B cell (primary cell): Measurements from ENCODE around the gene OR13C2. TPM values are rescaled to one million over a fixed set of nuclear protein-coding genes. Genes with fewer than 3 reads are reported as not detected.

Experiments
- ATAC-seq: fragments of 200-7000 bp; cut with Tn5 transposase; one replicate; pipeline ENCODE4 v1.10.0; 2021; ENCODE audit warnings: low read depth, mild to moderate bottlenecking, moderate number of reproducible peaks, moderate library complexity
- CTCF ChIA-PET: fragments of 350-600 bp; sonication (Branson Sonifier 250); formaldehyde crosslinking; loops from one replicate; lab custom pipeline; 2021; ENCODE audit warnings: antibody characterized with exemption, inconsistent platforms; lab: Charles Lee
- POLR2A ChIA-PET: fragments of 350-600 bp; sonication (Branson Sonifier 250); formaldehyde crosslinking; loops from one replicate; lab custom pipeline; 2021; ENCODE audit warnings: antibody characterized with exemption; lab: Charles Lee
- DNase-seq: peaks from one replicate; pipeline ENCODE4 v3.0.0; 2013
- H2AFZ ChIP-seq: 2 replicates; pipeline ENCODE4 v1.6.1; 2012; ENCODE audit warnings: mild to moderate bottlenecking, low read depth, low read length; ENCODE audit not compliant: insufficient read depth, poor library complexity, severe bottlenecking
- H3K27ac ChIP-seq, 2 donors: 1 replicate in 1 of 2; 2 replicates in 1 of 2; pipeline ENCODE4 v1.5.1; 2012 to 2013; ENCODE audit warnings: low read length in 2 of 2, mild to moderate bottlenecking in 2 of 2, moderate library complexity in 1 of 2
- H3K27me3 ChIP-seq, 4 experiments: fragments of 200-600 bp in 1 of 4; sonication (generic) in 1 of 4; replicated peaks in 1 of 4; 1 replicate in 2 of 4; 2 replicates in 2 of 4; pipeline versions ENCODE4 v1.6.1 to v1.7.0; 2013 to 2016; ENCODE audit warnings: low read length in 3 of 4, mild to moderate bottlenecking in 2 of 4, mixed read lengths in 1 of 4, moderate library complexity in 1 of 4; ENCODE audit not compliant: insufficient read depth in 4 of 4, control insufficient read depth in 3 of 4; ENCODE audit errors: control extremely low read depth in 1 of 4
- H3K36me3 ChIP-seq, 2 experiments: replicated peaks in 1 of 2; 1 replicate in 1 of 2; 2 replicates in 1 of 2; pipeline versions ENCODE4 v1.6.1 to v1.7.1; 2013; ENCODE audit warnings: low read length in 1 of 2; ENCODE audit not compliant: insufficient read depth in 2 of 2, control insufficient read depth in 1 of 2; ENCODE audit errors: control extremely low read depth in 1 of 2, extremely low read depth in 1 of 2
- H3K4me1 ChIP-seq, 2 donors: fragments of 200-600 bp in 1 of 2; sonication (generic) in 1 of 2; 1 replicate in 1 of 2; 2 replicates in 1 of 2; pipeline versions ENCODE4 v1.5.1 to v1.6.1; 2013 to 2017; ENCODE audit warnings: low read length in 2 of 2; ENCODE audit not compliant: control insufficient read depth in 2 of 2, insufficient read depth in 2 of 2
- H3K4me2 ChIP-seq: replicated peaks from 2 replicates; pipeline ENCODE3; 2012; ENCODE audit warnings: mild to moderate bottlenecking, low read depth, low read length; ENCODE audit not compliant: poor library complexity, severe bottlenecking
- H3K4me3 ChIP-seq, 5 experiments: fragments of 200-600 bp in 1 of 5; sonication (generic) in 1 of 5; 1 replicate in 3 of 5; 2 replicates in 2 of 5; pipeline versions ENCODE4 v1.5.1 to v1.7.0; 2011 to 2016; ENCODE audit warnings: low read length in 4 of 5, mild to moderate bottlenecking in 4 of 5, low read depth in 2 of 5, control low read depth in 1 of 5, moderate library complexity in 1 of 5; ENCODE audit not compliant: insufficient read depth in 1 of 5; ENCODE audit errors: control extremely low read depth in 1 of 5, extremely low read depth in 1 of 5
- H3K79me2 ChIP-seq: fragments of 200-600 bp; sonication (generic); one replicate; pipeline ENCODE4 v1.6.0; 2016; ENCODE audit warnings: low read length; ENCODE audit not compliant: control insufficient read depth, insufficient read depth
- H3K9ac ChIP-seq: fragments of 200-600 bp; sonication (generic); 2 replicates; pipeline ENCODE4 v1.6.1; 2017; ENCODE audit warnings: mild to moderate bottlenecking, low read length, moderate library complexity
- H3K9me3 ChIP-seq, 3 donors: one replicate each; pipeline versions ENCODE4 v1.6.1 to v1.7.1; 2013; ENCODE audit warnings: low read length in 2 of 3; ENCODE audit not compliant: control insufficient read depth in 2 of 3, insufficient read depth in 1 of 3; ENCODE audit errors: control extremely low read depth in 1 of 3
- H4K20me1 ChIP-seq: 2 replicates; pipeline ENCODE4 v1.6.0; 2012; ENCODE audit warnings: mild to moderate bottlenecking, low read length; ENCODE audit not compliant: insufficient read depth, control insufficient read depth, poor library complexity, severe bottlenecking
- H3K27ac Mint-ChIP-seq: one replicate; pipeline ENCODE4 v1.8.0; 2021; ENCODE audit warnings: mixed read lengths
- H3K27me3 Mint-ChIP-seq: one replicate; pipeline ENCODE4 v1.8.0; 2021; ENCODE audit warnings: mixed read lengths
- H3K4me1 Mint-ChIP-seq: one replicate; pipeline ENCODE4 v1.8.0; 2021; ENCODE audit warnings: mixed read lengths
- H3K4me3 Mint-ChIP-seq: one replicate; pipeline ENCODE4 v1.8.0; 2021; ENCODE audit warnings: mixed read lengths
- H3K9me3 Mint-ChIP-seq: one replicate; pipeline ENCODE4 v1.8.0; 2022; ENCODE audit warnings: mixed read lengths; ENCODE audit not compliant: insufficient read depth
- EZH2 ChIP-seq: IDR thresholded peaks from 2 replicates; pipeline ENCODE4 v1.6.1; 2012; ENCODE audit warnings: borderline replicate concordance, low read depth, mild to moderate bottlenecking, moderate library complexity, low read length; ENCODE audit not compliant: insufficient read depth, poor library complexity, severe bottlenecking
- WGBS: methylation state at CpG from one replicate; pipeline ENCODE4 v1.1.5; 2013; ENCODE audit warnings: missing lambda C conversion rate; ENCODE audit not compliant: insufficient coverage; 5-methylcytosine and 5-hydroxymethylcytosine counted together
- intact Hi-C: fragments of 100-400 bp; cut with micrococcal nuclease; formaldehyde crosslinking; loops from one replicate; pipeline ENCODE4 v1.10.0; 2022
- polyA plus RNA-seq: library from polyadenylated mRNA; depleted of rRNA; stranded (reverse); fragments of >200 nt; gene quantifications from 2 replicates; pipeline ENCODE4 v1.2.3, GENCODE V29; 2012
- total RNA-seq, 2 donors: library from RNA; stranded (reverse); fragments of 120-200 nt in 1 of 2; gene quantifications; 1 replicate in 1 of 2; 2 replicates in 1 of 2; pipeline versions ENCODE4 v1.2.3 to v1.2.4, GENCODE V29; 2013 to 2022
- TF ChIP-seq, protein P1 (sequence below): fragments of 200-600 bp; IDR thresholded peaks from one replicate; pipeline ENCODE4 v1.8.0; 2022; ENCODE audit warnings: antibody characterized with exemption, mild to moderate bottlenecking

Gene OR13C2
- total and polyA plus RNA-seq, 2 donors (not counting 1 experiment from before 2014, with no cell fraction given): not detected

DNA sequence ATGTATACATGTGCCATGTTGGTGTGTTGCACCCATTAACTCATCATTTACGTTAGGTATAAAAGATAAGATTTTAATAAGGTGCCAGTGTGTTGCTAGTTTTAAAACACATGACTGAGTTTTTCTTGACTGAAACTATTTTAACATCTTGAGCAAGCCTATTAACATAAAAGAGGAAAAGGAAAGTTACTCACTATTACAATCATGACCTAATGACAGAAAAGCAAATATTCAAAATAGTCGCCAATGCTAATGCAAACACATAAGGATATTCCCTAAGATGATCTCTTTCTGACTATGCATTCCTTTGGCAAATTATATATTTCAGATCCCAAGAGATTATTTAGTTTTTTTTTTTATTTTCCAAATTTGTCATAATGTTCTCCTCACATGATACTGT is 5.8 kb upstream of the OR13C2 start:
- Mint-ChIP-seq H3K4me3 (no peak overlapping the region), H3K27ac (no peak overlapping the region), H3K27me3 (no peaks in the 10 kb centered on the region), H3K9me3 (no peaks in the 10 kb centered on the region), H3K4me1 (no peaks in the 10 kb centered on the region)
- no peaks in the 10 kb centered on the region for H3K4me1 ChIP-seq
- H2AFZ ChIP-seq: no peak overlapping the region
- H4K20me1 ChIP-seq: no peaks in the 10 kb centered on the region
- no peak overlapping the region for H3K4me3 ChIP-seq
- H3K27me3 ChIP-seq: no peaks in the 10 kb centered on the region
- H3K9me3 ChIP-seq: no peaks in the 10 kb centered on the region
- DNase-seq (no peak), ATAC-seq (no peak)
- no CpG with 5 or more reads among the region's 2 CpGs for WGBS
- no peak overlapping the region for H3K27ac ChIP-seq
- CTCF ChIA-PET: no interaction called here
- intact Hi-C loops: no loop called here
- TF ChIP-seq, protein P1, sequence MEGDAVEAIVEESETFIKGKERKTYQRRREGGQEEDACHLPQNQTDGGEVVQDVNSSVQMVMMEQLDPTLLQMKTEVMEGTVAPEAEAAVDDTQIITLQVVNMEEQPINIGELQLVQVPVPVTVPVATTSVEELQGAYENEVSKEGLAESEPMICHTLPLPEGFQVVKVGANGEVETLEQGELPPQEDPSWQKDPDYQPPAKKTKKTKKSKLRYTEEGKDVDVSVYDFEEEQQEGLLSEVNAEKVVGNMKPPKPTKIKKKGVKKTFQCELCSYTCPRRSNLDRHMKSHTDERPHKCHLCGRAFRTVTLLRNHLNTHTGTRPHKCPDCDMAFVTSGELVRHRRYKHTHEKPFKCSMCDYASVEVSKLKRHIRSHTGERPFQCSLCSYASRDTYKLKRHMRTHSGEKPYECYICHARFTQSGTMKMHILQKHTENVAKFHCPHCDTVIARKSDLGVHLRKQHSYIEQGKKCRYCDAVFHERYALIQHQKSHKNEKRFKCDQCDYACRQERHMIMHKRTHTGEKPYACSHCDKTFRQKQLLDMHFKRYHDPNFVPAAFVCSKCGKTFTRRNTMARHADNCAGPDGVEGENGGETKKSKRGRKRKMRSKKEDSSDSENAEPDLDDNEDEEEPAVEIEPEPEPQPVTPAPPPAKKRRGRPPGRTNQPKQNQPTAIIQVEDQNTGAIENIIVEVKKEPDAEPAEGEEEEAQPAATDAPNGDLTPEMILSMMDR: no peak
- H3K4me2 ChIP-seq: no peak overlapping the region
- POLR2A ChIA-PET: no interaction called here
- no peak overlapping the region for H3K9ac ChIP-seq
- H3K79me2 ChIP-seq: no peaks in the 10 kb centered on the region
- H3K36me3 ChIP-seq: no peaks in the 10 kb centered on the region

DNA sequence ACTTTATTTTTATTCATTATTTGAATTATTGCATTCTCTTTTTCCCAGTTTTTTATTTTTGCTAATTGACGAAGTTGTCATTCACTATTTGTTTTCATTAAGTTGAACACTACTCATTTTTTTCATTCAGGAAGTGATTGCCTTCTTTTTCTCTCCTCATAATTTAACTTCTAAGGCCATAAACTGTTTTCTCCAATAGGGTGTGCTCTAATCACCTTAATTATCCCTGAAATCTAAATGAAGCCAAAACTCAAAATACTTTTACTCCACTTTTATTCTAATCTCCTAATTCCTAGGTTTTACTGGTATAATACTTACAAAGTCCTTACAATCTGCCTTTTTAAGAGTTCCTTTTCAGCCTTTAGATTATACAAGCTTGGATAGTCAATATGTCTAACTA is 2.9 kb upstream of the OR13C2 start:
- TF ChIP-seq EZH2: no peak
- TF ChIP-seq, protein P1: no peak
- no peaks in the 10 kb centered on the region for H3K9me3 Mint-ChIP-seq
- Histone ChIP-seq H3K27me3 (no peaks in the 10 kb centered on the region), H3K79me2 (no peaks in the 10 kb centered on the region), H2AFZ (no peak overlapping the region), H3K36me3 (no peaks in the 10 kb centered on the region), H4K20me1 (no peaks in the 10 kb centered on the region), H3K27ac (no peak overlapping the region), H3K4me1 (no peaks in the 10 kb centered on the region), H3K4me3 (no peak overlapping the region), H3K9ac (no peak overlapping the region), H3K4me2 (no peak overlapping the region), H3K9me3 (no peaks in the 10 kb centered on the region)
- no peak for DNase-seq
- WGBS: no CpG with 5 or more reads among the region's 1 CpG
- H3K27ac Mint-ChIP-seq: no peak overlapping the region
- no peak overlapping the region for H3K4me3 Mint-ChIP-seq
- no peaks in the 10 kb centered on the region for H3K4me1 Mint-ChIP-seq
- CTCF ChIA-PET: no interaction called here
- ATAC-seq: no peak
- intact Hi-C loops: no loop called here
- no peaks in the 10 kb centered on the region for H3K27me3 Mint-ChIP-seq
- POLR2A ChIA-PET: no interaction called here
